HFF-Myc (cell line): ENCODE data around the gene ADAP1.

Experiments
- DNase-seq: peaks from one replicate; pipeline ENCODE4 v3.0.0-alpha.2; 2011; ENCODE audit warnings: low read depth; ENCODE audit errors: extremely low read depth
- H3K4me3 ChIP-seq: replicated peaks from 2 replicates; pipeline ENCODE4 v1.5.1; 2011; ENCODE audit warnings: low read depth, mild to moderate bottlenecking, control low read depth, low read length
- CTCF ChIP-seq: IDR thresholded peaks from 2 replicates; pipeline ENCODE4 v1.5.1; 2012; ENCODE audit warnings: mild to moderate bottlenecking, low read depth, low read length, control low read depth; ENCODE audit errors: missing control alignments

The ADAP1 gene

GRCh38 chr7:916291-916941 is 38.1 kb downstream of the ADAP1 start:
- H3K4me3 ChIP-seq: no peak overlapping the region
- DNase-seq: no peak
- no peak for TF ChIP-seq CTCF

GRCh38 chr7:915291-916218 is 38.9 kb downstream of the ADAP1 start:
- H3K4me3 ChIP-seq: no peak overlapping the region
- no peak for TF ChIP-seq CTCF
- DNase-seq: no peak

- DNase-seq: no peak
- TF ChIP-seq CTCF: no peak
- no peak overlapping the region for H3K4me3 ChIP-seq
Measured at GRCh38 chr7:914521-915194, 39.8 kb downstream of the ADAP1 start.

GRCh38 chr7:913736-914520 is 40.6 kb downstream of the ADAP1 start:
- no peak for DNase-seq
- no peak for TF ChIP-seq CTCF
- H3K4me3 ChIP-seq: no peak overlapping the region

GRCh38 chr7:911791-912480 is 42.5 kb downstream of the ADAP1 start:
- no peak for DNase-seq
- no peak overlapping the region for H3K4me3 ChIP-seq
- no peak for TF ChIP-seq CTCF
